ENCODE measurements around the gene CAMTA1. TPM values are rescaled to one million over a fixed set of nuclear protein-coding genes. Genes with fewer than 3 reads are reported as not detected.

CAMTA1 gene
- total RNA-seq, 2 donors from 2014 or later: 100 to 102 TPM

DNA sequence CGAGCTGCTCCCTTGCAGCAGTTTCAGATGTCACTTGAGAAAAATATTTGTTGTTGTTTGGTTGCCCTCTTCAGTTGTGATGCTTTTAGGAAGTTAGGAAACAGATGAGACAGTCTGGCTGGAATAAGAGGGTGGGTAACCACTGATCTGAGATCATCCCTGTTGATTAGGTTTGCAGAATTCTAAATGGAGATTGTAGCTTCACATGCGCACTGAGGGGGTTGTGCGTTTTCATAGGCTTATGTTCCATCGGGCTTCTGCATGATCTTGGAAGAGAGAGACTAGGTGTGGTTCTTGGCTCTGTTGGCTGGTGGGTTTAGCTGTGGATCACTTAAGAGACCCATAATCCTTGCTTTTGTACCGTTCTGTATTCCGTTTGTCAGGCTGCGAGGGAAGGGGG lies 108.1 kb downstream of the CAMTA1 start:
- WGBS: 98% methylated on average over 7 of the region's 7 CpGs
- no peaks in the 10 kb centered on the region for H3K9me3 ChIP-seq
- H3K4me3 ChIP-seq: no peak overlapping the region
- intact Hi-C loops (cut with DNase I): loop anchor here (5.0 kb wide), 1 partner anchor 166 kb away; no protein-coding TSS in a partner anchor
- no peaks in the 10 kb centered on the region for H3K27me3 ChIP-seq (replicated peaks; ENCODE audit: insufficient read depth)
- no peaks in the 10 kb centered on the region for H3K36me3 ChIP-seq
- no peaks in the 10 kb centered on the region for H3K4me1 ChIP-seq (replicated peaks)
- TF ChIP-seq, protein P1, sequence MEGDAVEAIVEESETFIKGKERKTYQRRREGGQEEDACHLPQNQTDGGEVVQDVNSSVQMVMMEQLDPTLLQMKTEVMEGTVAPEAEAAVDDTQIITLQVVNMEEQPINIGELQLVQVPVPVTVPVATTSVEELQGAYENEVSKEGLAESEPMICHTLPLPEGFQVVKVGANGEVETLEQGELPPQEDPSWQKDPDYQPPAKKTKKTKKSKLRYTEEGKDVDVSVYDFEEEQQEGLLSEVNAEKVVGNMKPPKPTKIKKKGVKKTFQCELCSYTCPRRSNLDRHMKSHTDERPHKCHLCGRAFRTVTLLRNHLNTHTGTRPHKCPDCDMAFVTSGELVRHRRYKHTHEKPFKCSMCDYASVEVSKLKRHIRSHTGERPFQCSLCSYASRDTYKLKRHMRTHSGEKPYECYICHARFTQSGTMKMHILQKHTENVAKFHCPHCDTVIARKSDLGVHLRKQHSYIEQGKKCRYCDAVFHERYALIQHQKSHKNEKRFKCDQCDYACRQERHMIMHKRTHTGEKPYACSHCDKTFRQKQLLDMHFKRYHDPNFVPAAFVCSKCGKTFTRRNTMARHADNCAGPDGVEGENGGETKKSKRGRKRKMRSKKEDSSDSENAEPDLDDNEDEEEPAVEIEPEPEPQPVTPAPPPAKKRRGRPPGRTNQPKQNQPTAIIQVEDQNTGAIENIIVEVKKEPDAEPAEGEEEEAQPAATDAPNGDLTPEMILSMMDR (IDR thresholded peaks at IDR 0.05): no peak
- no peak for TF ChIP-seq POLR2AphosphoS5 (IDR thresholded peaks at IDR 0.05)
- TF ChIP-seq POLR2A (IDR thresholded peaks at IDR 0.05): no peak
- H3K27ac ChIP-seq: no peak overlapping the region
- DNase-seq (ENCODE audit: low spot score): no peak

DNA sequence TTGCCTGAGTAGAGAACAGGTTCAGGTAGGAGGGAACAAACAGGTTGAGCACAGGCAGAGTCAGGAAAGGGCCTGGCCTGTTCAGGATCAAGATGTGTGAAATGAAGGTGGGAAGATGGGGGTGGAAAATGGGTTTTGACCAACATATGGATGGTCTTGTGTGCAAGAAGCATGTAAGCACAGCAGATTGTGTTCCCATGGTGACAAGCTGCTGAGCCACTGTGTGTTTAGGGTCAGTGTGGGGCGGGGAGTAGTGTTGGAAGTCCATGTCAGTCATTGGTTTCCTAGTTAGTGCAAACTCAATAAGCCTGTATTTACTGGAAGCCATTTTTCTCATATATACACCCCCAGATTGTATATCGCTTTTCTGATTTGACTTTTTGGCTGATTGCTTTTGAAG lies 111.9 kb downstream of the CAMTA1 start:
- no peaks in the 10 kb centered on the region for H3K4me1 ChIP-seq (replicated peaks)
- intact Hi-C loops (cut with DNase I): no loop called here
- no peak overlapping the region for H3K27ac ChIP-seq
- TF ChIP-seq, protein P1 (IDR thresholded peaks at IDR 0.05): no peak
- TF ChIP-seq POLR2AphosphoS5 (IDR thresholded peaks at IDR 0.05): no peak
- no peak for TF ChIP-seq POLR2A (IDR thresholded peaks at IDR 0.05)
- no peaks in the 10 kb centered on the region for H3K27me3 ChIP-seq (replicated peaks; ENCODE audit: insufficient read depth)
- no peak for DNase-seq (ENCODE audit: low spot score)
- no peaks in the 10 kb centered on the region for H3K36me3 ChIP-seq
- H3K9me3 ChIP-seq: no peaks in the 10 kb centered on the region
- no peak overlapping the region for H3K4me3 ChIP-seq
- WGBS: 90% methylated on average over 2 of the region's 2 CpGs

DNA sequence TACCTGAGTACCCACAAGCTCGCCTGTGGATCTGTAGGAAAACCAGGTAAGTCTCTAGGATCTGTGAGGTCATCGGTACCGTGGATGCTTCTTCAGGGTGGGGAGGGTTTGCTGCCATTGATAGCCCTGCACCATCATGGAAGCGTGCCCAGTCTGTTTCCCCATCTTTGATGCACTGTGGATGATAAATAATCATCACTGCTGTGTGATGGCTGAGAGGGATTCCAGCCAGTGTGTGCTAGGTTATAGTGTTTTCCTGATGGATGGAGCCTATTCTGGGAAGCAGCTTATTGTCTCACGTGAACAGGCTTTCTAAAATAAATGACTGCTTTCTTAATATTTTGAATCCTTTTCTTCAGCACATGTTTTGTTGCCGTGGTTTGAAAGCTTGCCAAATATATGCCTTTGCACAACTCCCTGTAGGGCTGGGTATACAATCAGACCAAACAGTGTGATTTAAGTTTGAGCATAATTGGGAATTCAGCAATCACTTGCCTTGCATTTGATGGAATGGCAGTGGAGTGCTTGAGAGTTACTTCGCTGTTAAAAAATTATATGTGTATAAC lies 113.8 kb downstream of the CAMTA1 start:
- Histone ChIP-seq H3K4me1 (replicated peaks) (no peaks in the 10 kb centered on the region), H3K36me3 (no peaks in the 10 kb centered on the region), H3K9me3 (no peaks in the 10 kb centered on the region), H3K27me3 (replicated peaks; ENCODE audit: insufficient read depth) (no peaks in the 10 kb centered on the region), H3K27ac (no peak overlapping the region), H3K4me3 (no peak overlapping the region)
- WGBS: 88% methylated on average over 7 of the region's 7 CpGs
- TF ChIP-seq, protein P1 (IDR thresholded peaks at IDR 0.05): no peak
- DNase-seq (ENCODE audit: low spot score): no peak
- intact Hi-C loops (cut with DNase I): no loop called here

DNA sequence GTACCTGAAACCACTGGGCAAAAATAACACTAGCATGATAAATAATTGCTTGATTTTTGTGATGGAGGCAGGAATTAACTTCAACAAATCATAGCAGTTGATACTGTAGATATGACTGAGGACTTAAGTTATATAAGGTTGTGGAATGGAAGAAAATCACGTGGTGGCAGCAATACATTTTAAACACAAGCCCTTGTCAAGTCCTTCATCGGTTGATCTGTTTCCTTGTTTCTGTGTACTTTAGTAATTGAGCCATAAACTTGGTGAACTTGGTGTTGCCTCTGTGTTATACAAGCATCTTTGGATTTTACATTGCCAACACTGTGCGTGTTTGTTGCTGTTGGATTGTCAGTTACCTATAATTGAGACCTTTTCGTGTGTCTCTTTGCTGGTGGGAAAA lies 114.4 kb downstream of the CAMTA1 start:
- Histone ChIP-seq H3K9me3 (no peaks in the 10 kb centered on the region), H3K27ac (no peak overlapping the region), H3K4me1 (replicated peaks) (no peaks in the 10 kb centered on the region), H3K36me3 (no peaks in the 10 kb centered on the region), H3K4me3 (no peak overlapping the region), H3K27me3 (replicated peaks; ENCODE audit: insufficient read depth) (no peaks in the 10 kb centered on the region)
- no peak for DNase-seq (ENCODE audit: low spot score)
- TF ChIP-seq, protein P1 (IDR thresholded peaks at IDR 0.05): no peak
- no peak for TF ChIP-seq POLR2AphosphoS5 (IDR thresholded peaks at IDR 0.05)
- TF ChIP-seq POLR2A (IDR thresholded peaks at IDR 0.05): no peak
- intact Hi-C loops (cut with DNase I): no loop called here
- 48% methylated on average over 4 of the region's 4 CpGs for WGBS

DNA sequence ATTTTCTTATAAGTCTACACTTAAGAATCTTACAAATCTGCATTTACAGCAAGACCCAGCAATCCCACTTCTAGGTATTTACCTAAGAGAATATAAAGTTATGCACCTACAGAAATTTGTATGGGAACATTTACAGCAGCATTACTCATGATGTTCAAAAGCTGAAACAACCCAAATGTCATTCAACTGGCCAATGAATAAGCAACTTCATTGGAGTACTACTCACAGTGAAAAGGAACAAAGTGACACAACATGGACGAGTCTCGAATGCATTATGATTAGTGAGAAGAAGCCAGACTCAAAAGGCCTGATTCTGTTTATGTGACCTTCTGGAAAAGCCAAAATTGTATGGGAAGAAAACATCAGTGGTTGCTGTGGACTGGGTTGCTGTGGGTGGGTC lies 116.9 kb downstream of the CAMTA1 start:
- Histone ChIP-seq H3K4me1 (replicated peaks) (no peaks in the 10 kb centered on the region), H3K27ac (no peak overlapping the region)

More for the DNA sequence above, 116.9 kb downstream of the CAMTA1 start:
- DNase-seq (ENCODE audit: low spot score): no peak
- H3K9me3 ChIP-seq: no peaks in the 10 kb centered on the region
- no peaks in the 10 kb centered on the region for H3K27me3 ChIP-seq (replicated peaks; ENCODE audit: insufficient read depth)
- TF ChIP-seq POLR2AphosphoS5 (IDR thresholded peaks at IDR 0.05): no peak
- TF ChIP-seq, protein P1 (IDR thresholded peaks at IDR 0.05): no peak
- no peak for TF ChIP-seq POLR2A (IDR thresholded peaks at IDR 0.05)
- no peak overlapping the region for H3K4me3 ChIP-seq
- H3K36me3 ChIP-seq: no peaks in the 10 kb centered on the region
- WGBS: 90% methylated on average over 2 of the region's 2 CpGs
- intact Hi-C loops (cut with DNase I): no loop called here

All from prostate gland (tissue), 2 donors.